HG03103 (cell line): ENCODE data around the gene DAP3.
A peak's percentile ranks its signal among the peaks of the same experiment; 100 is the strongest.
"Not testable (repeated sequence)": the region's sequence is repeated elsewhere in the genome, so short reads cannot be mapped to it uniquely, and the experiment has no call there.

Experiments used
- ATAC-seq: cut with Tn5 transposase; IDR thresholded peaks from one replicate; pipeline ENCODE4 v1.9.1; 2021; ENCODE audit warnings: low read depth; ENCODE audit not compliant: unreplicated experiment

The DAP3 gene

GRCh38 chr1:155680531-155680930, 8.4 kb upstream of the DAP3 start:
- no peak for ATAC-seq

- no peak for ATAC-seq
These were observed 7.1 kb upstream of the DAP3 start for GRCh38 chr1:155681776-155682175.

- not testable (repeated sequence) for ATAC-seq
These were observed 1.1 kb upstream of the DAP3 start for GRCh38 chr1:155687705-155688323.

- peak; percentile 78 for ATAC-seq
These were observed 389 bp upstream of the DAP3 start, which contains the start of gene YY1AP1 for GRCh38 chr1:155688324-155689080. TSS of gene YY1AP1 (minus strand) at chr1:155688774. CDS start at chr1:155680436, 8,338 bp downstream.

- no peak for ATAC-seq
These were observed 3.2 kb downstream of the DAP3 start for GRCh38 chr1:155691992-155692528.

- no peak for ATAC-seq
These were observed 5.3 kb downstream of the DAP3 start for GRCh38 chr1:155694167-155694566.

- no peak for ATAC-seq
These were observed 6.2 kb downstream of the DAP3 start for GRCh38 chr1:155695072-155695471.

GRCh38 chr1:155695608-155696007, 6.7 kb downstream of the DAP3 start:
- ATAC-seq, result no peak

- ATAC-seq, result no peak
These were observed 7.6 kb downstream of the DAP3 start for GRCh38 chr1:155696524-155696923.

GRCh38 chr1:155697046-155697445, 8.2 kb downstream of the DAP3 start:
- no peak for ATAC-seq

GRCh38 chr1:155697616-155698015, 8.7 kb downstream of the DAP3 start:
- ATAC-seq, result not testable (repeated sequence)

- no peak for ATAC-seq
These were observed 9.6 kb downstream of the DAP3 start for GRCh38 chr1:155698382-155699038.

GRCh38 chr1:155699062-155699461, 10.2 kb downstream of the DAP3 start:
- ATAC-seq, result not testable (repeated sequence)

GRCh38 chr1:155701675-155702074, 12.8 kb downstream of the DAP3 start:
- not testable (repeated sequence) for ATAC-seq

- no peak for ATAC-seq
These were observed 14.3 kb downstream of the DAP3 start for GRCh38 chr1:155703216-155703615.

GRCh38 chr1:155704414-155704813, 15.5 kb downstream of the DAP3 start:
- ATAC-seq, result not testable (repeated sequence)

- ATAC-seq, result no peak
These were observed 17.2 kb downstream of the DAP3 start for GRCh38 chr1:155706139-155706538.

- ATAC-seq, result no peak
These were observed 20.5 kb downstream of the DAP3 start for GRCh38 chr1:155709391-155709790.

GRCh38 chr1:155711457-155711856, 22.6 kb downstream of the DAP3 start:
- not testable (repeated sequence) for ATAC-seq

GRCh38 chr1:155712636-155713035, 23.7 kb downstream of the DAP3 start:
- not testable (repeated sequence) for ATAC-seq

- no peak for ATAC-seq
These were observed 24.2 kb downstream of the DAP3 start for GRCh38 chr1:155713075-155713474.
